ENCODE measurements around the gene IGF2BP2. TPM values are rescaled to one million over a fixed set of nuclear protein-coding genes. Genes with fewer than 3 reads are reported as not detected.

IGF2BP2 gene
- total RNA-seq, 6 experiments from 2014 or later, result 97.2 to 111 (median 100.0) TPM

DNA sequence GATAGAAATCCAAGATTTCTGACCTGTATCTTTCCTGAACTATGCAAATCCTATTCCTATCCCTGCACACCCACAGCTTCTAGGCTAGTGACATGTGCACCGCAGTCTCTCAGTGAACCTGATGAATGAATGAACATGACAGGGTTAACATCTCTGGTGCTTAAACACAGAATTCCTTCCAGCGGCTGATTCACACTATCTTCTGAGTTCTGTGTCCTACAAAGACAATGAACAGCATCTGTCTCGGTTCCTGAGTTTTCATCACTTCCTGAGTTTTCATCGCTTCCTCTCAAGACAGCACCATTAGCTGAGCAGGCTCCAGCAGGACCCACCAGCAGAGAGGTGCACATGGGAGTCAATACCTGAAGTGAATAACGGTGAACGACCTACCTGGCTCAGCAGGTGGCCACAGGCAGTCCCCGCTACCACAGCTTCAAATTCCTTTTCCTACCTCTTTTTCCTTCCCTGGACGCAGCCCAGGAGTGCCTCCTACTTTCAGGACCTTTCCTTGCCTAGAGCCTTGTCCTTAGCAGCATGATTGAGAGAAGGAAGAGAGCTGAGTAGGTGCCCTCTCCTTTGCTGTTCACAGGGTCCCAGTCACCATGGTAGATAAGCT, 113.5 kb downstream of the IGF2BP2 start:
- H3K27me3 Mint-ChIP-seq (ENCODE audit: insufficient read depth), result no peaks in the 10 kb centered on the region; the same call in 1 of the 2 replicates
- peak overlapping the region; percentile 69 for H3K4me3 Mint-ChIP-seq
- H3K9me3 Mint-ChIP-seq, result no peaks in the 10 kb centered on the region
- H3K4me1 Mint-ChIP-seq (ENCODE audit: low read depth), result peaks cover 73% of the 10 kb centered on the region
- no peak for TF ChIP-seq CTCF (IDR thresholded peaks at IDR 0.05)
- peaks cover 4% of the 10 kb centered on the region; the same call in 1 of the 2 replicates for H3K36me3 Mint-ChIP-seq (ENCODE audit: low read depth)
- H3K27ac Mint-ChIP-seq, result peak overlapping the region; percentile 88
- DNase-seq, result peak; percentile 37

- H3K4me1 Mint-ChIP-seq (ENCODE audit: low read depth), result peaks cover 60% of the 10 kb centered on the region
- no peaks in the 10 kb centered on the region for H3K9me3 Mint-ChIP-seq
- no peak for TF ChIP-seq CTCF (IDR thresholded peaks at IDR 0.05)
- H3K27me3 Mint-ChIP-seq (ENCODE audit: insufficient read depth), result no peaks in the 10 kb centered on the region; the same call in none of the 2 replicates
- DNase-seq, result no peak
- peak overlapping the region; percentile 25; the same call in 1 of the 2 replicates for H3K27ac Mint-ChIP-seq
- no peak overlapping the region for H3K4me3 Mint-ChIP-seq
- H3K36me3 Mint-ChIP-seq (ENCODE audit: low read depth), result 0 out of 2 replicates have a peak, but pooled peaks cover 4% of the 10 kb centered on the region
Measured at GRCh38 chr3:185709251-185709955, 115.4 kb downstream of the IGF2BP2 start.

DNA sequence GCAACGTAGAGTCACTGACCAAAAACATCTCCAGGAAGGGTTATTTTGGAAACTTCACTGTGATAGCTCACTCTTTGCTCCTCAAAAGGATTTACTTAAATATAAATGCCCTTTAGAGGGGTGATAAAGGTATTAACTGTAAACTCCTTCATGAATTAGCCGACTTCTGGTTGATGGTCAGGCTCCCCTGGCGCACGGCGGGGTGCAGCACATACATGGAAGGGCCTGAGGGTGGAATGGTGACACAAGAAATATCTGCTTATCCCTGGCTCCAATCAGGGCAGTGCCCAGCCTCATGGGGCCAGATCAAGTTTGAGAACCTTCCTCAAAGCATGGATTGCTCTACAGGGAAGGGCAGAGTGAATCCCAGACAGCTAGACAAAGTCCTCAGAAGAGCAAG, 116.5 kb downstream of the IGF2BP2 start:
- no peaks in the 10 kb centered on the region; the same call in none of the 2 replicates for H3K27me3 Mint-ChIP-seq (ENCODE audit: insufficient read depth)
- H3K4me3 Mint-ChIP-seq, result no peak overlapping the region
- DNase-seq, result no peak
- H3K4me1 Mint-ChIP-seq (ENCODE audit: low read depth), result peaks cover 62% of the 10 kb centered on the region
- H3K36me3 Mint-ChIP-seq (ENCODE audit: low read depth), result 0 out of 2 replicates have a peak, but pooled peaks cover 4% of the 10 kb centered on the region
- TF ChIP-seq CTCF (IDR thresholded peaks at IDR 0.05), result no peak
- no peak overlapping the region for H3K27ac Mint-ChIP-seq
- H3K9me3 Mint-ChIP-seq, result no peaks in the 10 kb centered on the region

DNA sequence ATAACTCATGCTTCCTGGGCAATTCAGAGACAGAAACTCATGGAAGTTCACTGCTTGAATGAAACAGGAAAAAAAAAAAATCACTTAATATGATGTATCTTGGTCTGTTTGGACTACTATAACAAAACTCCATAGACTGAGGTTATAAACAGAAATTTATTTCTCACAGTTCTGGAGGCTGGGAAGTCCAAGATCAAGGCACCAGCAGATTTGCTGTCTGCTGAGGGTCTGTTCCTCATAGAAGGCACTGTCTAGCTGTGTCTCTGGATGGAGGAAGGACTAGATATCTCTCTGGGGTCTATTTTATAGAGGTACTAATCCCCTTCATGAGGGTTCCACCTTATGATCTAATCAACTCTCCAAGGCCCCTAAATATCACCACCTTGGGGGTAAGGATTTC, 119.3 kb downstream of the IGF2BP2 start:
- H3K4me1 Mint-ChIP-seq (ENCODE audit: low read depth), result peaks cover 55% of the 10 kb centered on the region

More for the DNA sequence above, 119.3 kb downstream of the IGF2BP2 start:
- DNase-seq, result no peak
- Mint-ChIP-seq H3K9me3 (no peaks in the 10 kb centered on the region), H3K27ac (no peak overlapping the region; the same call in 1 of the 2 replicates), H3K36me3 (ENCODE audit: low read depth) (0 out of 2 replicates have a peak, but pooled peaks cover 4% of the 10 kb centered on the region), H3K4me3 (no peak overlapping the region), H3K27me3 (ENCODE audit: insufficient read depth) (no peaks in the 10 kb centered on the region; the same call in 1 of the 2 replicates)
- TF ChIP-seq CTCF (IDR thresholded peaks at IDR 0.05), result no peak
